ENCODE measurements around the gene AKIRIN2. TPM values are rescaled to one million over a fixed set of nuclear protein-coding genes. Genes with fewer than 3 reads are reported as not detected.

The AKIRIN2 gene
- total and polyA plus RNA-seq, 10 of the 15 experiments (the other 5 are each of a cell fraction or from before 2014, with no cell fraction given) = 12.7 to 82.2 (median 42.6) TPM

DNA sequence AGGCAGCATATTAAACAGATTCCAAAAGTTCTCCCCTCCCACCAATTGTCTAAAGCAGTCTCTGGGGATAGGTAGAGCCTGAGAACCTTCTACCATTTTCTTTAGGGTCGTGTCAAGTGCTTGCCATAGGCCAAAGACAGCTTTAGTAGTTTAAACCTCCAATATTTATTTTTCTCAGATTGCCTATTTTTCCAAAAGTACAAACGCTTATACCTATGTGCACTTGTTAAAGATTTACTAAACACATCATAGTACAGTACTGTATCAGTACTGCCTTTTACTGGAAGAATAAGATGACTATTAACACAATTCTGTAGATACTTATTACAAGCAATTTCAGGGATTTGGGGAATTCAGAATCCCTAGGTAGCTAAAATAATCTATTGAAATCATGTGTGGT lies 29.4 kb downstream of the AKIRIN2 start:
- ChIA-PET CTCF (interaction anchor here (0.9 kb wide), 1 partner anchor 9 kb away, joined by 3 read pairs; no protein-coding TSS in a partner anchor), POLR2A (interaction anchor here (0.6 to 1.1 kb wide), 4 partner anchors 15 to 106 kb away, joined by 3 to 4 read pairs (median 4); no protein-coding TSS in a partner anchor), RAD21 (ENCODE audit: unreplicated experiment) (interaction anchor here (1.4 kb wide), 1 partner anchor 11 kb away, joined by 4 read pairs; no protein-coding TSS in a partner anchor), SMC1A (ENCODE audit: uncharacterized antibody, unreplicated experiment) (interaction anchor here (0.7 to 1.7 kb wide), 7 partner anchors 9 to 199 kb away, joined by 3 to 5 read pairs (median 3); no protein-coding TSS in a partner anchor)
- Histone ChIP-seq H3K4me1 (ENCODE audit: control insufficient read depth, insufficient read depth, low read length) (peaks cover 6% of the 10 kb centered on the region; the same call in 1 of the 2 replicates), H3K9me3 (replicated peaks; ENCODE audit: control insufficient read depth, insufficient read depth, low read length) (no peaks in the 10 kb centered on the region), H3K4me2 (ENCODE audit: control insufficient read depth, insufficient read depth) (no peak overlapping the region), H3K4me3 (no peak overlapping the region), H3K36me3 (ENCODE audit: control insufficient read depth in 2 of 2, insufficient read depth in 2 of 2, low read length in 1 of 2) (peaks cover 2 to 37% of the 10 kb centered on the region in 2 experiments; a peak in 3 of 4 replicates), H3K27ac (ENCODE audit: control insufficient read depth, insufficient read depth) (no peak overlapping the region), H4K20me1 (ENCODE audit: control insufficient read depth, insufficient read depth) (no peaks in the 10 kb centered on the region), H3K9ac (ENCODE audit: control insufficient read depth, insufficient read depth, low read length) (no peak overlapping the region), H2AFZ (ENCODE audit: control insufficient read depth, low read depth, low read length) (no peak overlapping the region), H3K79me2 (ENCODE audit: control insufficient read depth, insufficient read depth, low read length) (peaks cover 3% of the 10 kb centered on the region), H3K27me3 (replicated peaks in 1 of 2; ENCODE audit: control insufficient read depth in 2 of 2, insufficient read depth in 2 of 2, low read length in 1 of 2) (no peaks in the 10 kb centered on the region)
- no peak for DNase-seq (ENCODE audit: low read depth, low spot score)
- WGBS (ENCODE audit: insufficient coverage, insufficient replicate concordance, low lambda C conversion rate, missing lambda C conversion rate) = 50% methylated on average over 2 of the region's 2 CpGs
- no peak for ATAC-seq
- TF ChIP-seq IKZF2 (IDR thresholded peaks at IDR 0.05) = no peak
- TF ChIP-seq NR2C1 (IDR thresholded peaks at IDR 0.05) = no peak
- intact Hi-C loops (cut with micrococcal nuclease; ENCODE audit: unreplicated experiment) = no loop called here
- no peak for FAIRE-seq
- in situ Hi-C loops (cut with MboI) = no loop called here
- BruUV-seq (replicated peaks) = no TSS peak

DNA sequence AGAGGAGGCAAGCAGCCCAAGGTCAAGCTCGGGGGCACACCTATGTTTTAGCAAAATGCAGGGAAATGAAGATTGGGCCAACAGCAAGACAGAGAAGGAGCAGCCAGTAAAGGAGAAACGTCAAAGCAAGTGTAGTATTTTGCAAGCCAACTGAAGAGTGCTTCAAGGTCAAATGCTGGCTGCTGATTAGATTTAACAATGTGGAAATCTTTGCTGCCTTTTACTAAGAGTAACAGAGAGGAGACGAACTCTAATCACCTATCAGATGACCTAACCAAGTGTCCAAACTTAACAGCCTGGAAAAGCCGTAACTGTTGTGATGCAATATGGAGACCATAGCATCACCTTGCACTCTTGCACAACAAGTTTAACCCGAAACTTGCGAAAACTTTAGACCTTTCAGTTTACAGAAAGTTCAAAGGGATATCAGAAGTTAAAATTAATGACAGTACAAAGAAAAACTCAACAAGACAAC lies 30.4 kb downstream of the AKIRIN2 start:
- no peak overlapping the region for H3K27ac ChIP-seq (ENCODE audit: control insufficient read depth, insufficient read depth)
- no peak for TF ChIP-seq SMARCA5 (IDR thresholded peaks at IDR 0.05)
- TF ChIP-seq ZNF24 (IDR thresholded peaks at IDR 0.05) = no peak
- TF ChIP-seq NR2F1 (conservative IDR thresholded peaks at IDR 0.05) = no peak
- TF ChIP-seq, protein P1, sequence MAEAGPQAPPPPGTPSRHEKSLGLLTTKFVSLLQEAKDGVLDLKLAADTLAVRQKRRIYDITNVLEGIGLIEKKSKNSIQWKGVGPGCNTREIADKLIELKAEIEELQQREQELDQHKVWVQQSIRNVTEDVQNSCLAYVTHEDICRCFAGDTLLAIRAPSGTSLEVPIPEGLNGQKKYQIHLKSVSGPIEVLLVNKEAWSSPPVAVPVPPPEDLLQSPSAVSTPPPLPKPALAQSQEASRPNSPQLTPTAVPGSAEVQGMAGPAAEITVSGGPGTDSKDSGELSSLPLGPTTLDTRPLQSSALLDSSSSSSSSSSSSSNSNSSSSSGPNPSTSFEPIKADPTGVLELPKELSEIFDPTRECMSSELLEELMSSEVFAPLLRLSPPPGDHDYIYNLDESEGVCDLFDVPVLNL (IDR thresholded peaks at IDR 0.05; ENCODE audit: low read depth, low read length) = no peak
- TF ChIP-seq ZBED1 (IDR thresholded peaks at IDR 0.05; ENCODE audit: borderline replicate concordance) = no peak
- TF ChIP-seq, protein P2, sequence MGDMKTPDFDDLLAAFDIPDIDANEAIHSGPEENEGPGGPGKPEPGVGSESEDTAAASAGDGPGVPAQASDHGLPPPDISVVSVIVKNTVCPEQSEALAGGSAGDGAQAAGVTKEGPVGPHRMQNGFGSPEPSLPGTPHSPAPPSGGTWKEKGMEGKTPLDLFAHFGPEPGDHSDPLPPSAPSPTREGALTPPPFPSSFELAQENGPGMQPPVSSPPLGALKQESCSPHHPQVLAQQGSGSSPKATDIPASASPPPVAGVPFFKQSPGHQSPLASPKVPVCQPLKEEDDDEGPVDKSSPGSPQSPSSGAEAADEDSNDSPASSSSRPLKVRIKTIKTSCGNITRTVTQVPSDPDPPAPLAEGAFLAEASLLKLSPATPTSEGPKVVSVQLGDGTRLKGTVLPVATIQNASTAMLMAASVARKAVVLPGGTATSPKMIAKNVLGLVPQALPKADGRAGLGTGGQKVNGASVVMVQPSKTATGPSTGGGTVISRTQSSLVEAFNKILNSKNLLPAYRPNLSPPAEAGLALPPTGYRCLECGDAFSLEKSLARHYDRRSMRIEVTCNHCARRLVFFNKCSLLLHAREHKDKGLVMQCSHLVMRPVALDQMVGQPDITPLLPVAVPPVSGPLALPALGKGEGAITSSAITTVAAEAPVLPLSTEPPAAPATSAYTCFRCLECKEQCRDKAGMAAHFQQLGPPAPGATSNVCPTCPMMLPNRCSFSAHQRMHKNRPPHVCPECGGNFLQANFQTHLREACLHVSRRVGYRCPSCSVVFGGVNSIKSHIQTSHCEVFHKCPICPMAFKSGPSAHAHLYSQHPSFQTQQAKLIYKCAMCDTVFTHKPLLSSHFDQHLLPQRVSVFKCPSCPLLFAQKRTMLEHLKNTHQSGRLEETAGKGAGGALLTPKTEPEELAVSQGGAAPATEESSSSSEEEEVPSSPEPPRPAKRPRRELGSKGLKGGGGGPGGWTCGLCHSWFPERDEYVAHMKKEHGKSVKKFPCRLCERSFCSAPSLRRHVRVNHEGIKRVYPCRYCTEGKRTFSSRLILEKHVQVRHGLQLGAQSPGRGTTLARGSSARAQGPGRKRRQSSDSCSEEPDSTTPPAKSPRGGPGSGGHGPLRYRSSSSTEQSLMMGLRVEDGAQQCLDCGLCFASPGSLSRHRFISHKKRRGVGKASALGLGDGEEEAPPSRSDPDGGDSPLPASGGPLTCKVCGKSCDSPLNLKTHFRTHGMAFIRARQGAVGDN (IDR thresholded peaks at IDR 0.05) = no peak
- TF ChIP-seq, protein P3, sequence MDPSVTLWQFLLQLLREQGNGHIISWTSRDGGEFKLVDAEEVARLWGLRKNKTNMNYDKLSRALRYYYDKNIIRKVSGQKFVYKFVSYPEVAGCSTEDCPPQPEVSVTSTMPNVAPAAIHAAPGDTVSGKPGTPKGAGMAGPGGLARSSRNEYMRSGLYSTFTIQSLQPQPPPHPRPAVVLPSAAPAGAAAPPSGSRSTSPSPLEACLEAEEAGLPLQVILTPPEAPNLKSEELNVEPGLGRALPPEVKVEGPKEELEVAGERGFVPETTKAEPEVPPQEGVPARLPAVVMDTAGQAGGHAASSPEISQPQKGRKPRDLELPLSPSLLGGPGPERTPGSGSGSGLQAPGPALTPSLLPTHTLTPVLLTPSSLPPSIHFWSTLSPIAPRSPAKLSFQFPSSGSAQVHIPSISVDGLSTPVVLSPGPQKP (IDR thresholded peaks at IDR 0.05; ENCODE audit: low read depth, low read length) = no peak
- no peak for TF ChIP-seq NFXL1 (IDR thresholded peaks at IDR 0.05; ENCODE audit: borderline replicate concordance)
- no peak for TF ChIP-seq TBL1XR1 (IDR thresholded peaks at IDR 0.05; ENCODE audit: low read depth, low read length)

More for the DNA sequence above, 30.4 kb downstream of the AKIRIN2 start:
- no TSS peak for BruUV-seq (replicated peaks)
- H3K9ac ChIP-seq (ENCODE audit: control insufficient read depth, insufficient read depth, low read length) = no peak overlapping the region
- H2AFZ ChIP-seq (ENCODE audit: control insufficient read depth, low read depth, low read length) = no peak overlapping the region
- no peaks in the 10 kb centered on the region for H3K27me3 ChIP-seq (replicated peaks in 1 of 2; ENCODE audit: control insufficient read depth in 2 of 2, insufficient read depth in 2 of 2, low read length in 1 of 2)
- intact Hi-C loops (cut with micrococcal nuclease; ENCODE audit: unreplicated experiment) = no loop called here
- 89% methylated on average over 6 of the region's 6 CpGs for WGBS (ENCODE audit: insufficient coverage, insufficient replicate concordance, low lambda C conversion rate, missing lambda C conversion rate)
- no peaks in the 10 kb centered on the region; the same call in 1 of the 2 replicates for H3K79me2 ChIP-seq (ENCODE audit: control insufficient read depth, insufficient read depth, low read length)
- H4K20me1 ChIP-seq (ENCODE audit: control insufficient read depth, insufficient read depth) = no peaks in the 10 kb centered on the region
- ChIA-PET SMC1A (ENCODE audit: uncharacterized antibody, unreplicated experiment) (interaction anchor here (0.6 to 1.7 kb wide), 7 partner anchors 8 to 1150 kb away, joined by 3 to 5 read pairs (median 3); no protein-coding TSS in a partner anchor), CTCF (interaction anchor here (0.7 to 1.4 kb wide), 3 partner anchors 8 to 84 kb away, joined by 3 to 4 read pairs (median 3); no protein-coding TSS in a partner anchor), RAD21 (ENCODE audit: unreplicated experiment) (interaction anchor here (1.4 kb wide), 1 partner anchor 12 kb away, joined by 4 read pairs; no protein-coding TSS in a partner anchor), POLR2A (interaction anchor here (1.1 kb wide), 1 partner anchor 16 kb away, joined by 3 read pairs; no protein-coding TSS in a partner anchor)
- no peak overlapping the region for H3K4me3 ChIP-seq
- peaks cover 6% of the 10 kb centered on the region; the same call in 1 of the 2 replicates for H3K4me1 ChIP-seq (ENCODE audit: control insufficient read depth, insufficient read depth, low read length)
- FAIRE-seq (no peak), DNase-seq (ENCODE audit: low read depth, low spot score) (no peak), ATAC-seq (no peak)
- H3K9me3 ChIP-seq (replicated peaks; ENCODE audit: control insufficient read depth, insufficient read depth, low read length) = no peaks in the 10 kb centered on the region
- in situ Hi-C loops (cut with MboI) = no loop called here
- H3K4me2 ChIP-seq (ENCODE audit: control insufficient read depth, insufficient read depth) = no peak overlapping the region
- peaks cover 2 to 30% of the 10 kb centered on the region in 2 experiments; a peak in 3 of 4 replicates for H3K36me3 ChIP-seq (ENCODE audit: control insufficient read depth in 2 of 2, insufficient read depth in 2 of 2, low read length in 1 of 2)

Measured in GM12878 (cell line).